K562 (cell line): Measurements from ENCODE around the gene EMID1. TPM values are rescaled to one million over a fixed set of nuclear protein-coding genes. Genes with fewer than 3 reads are reported as not detected.

Experiments
- CEBPB ChIP-seq: fragments of 450-650 bp; IDR thresholded peaks from 2 replicates; pipeline ENCODE4 v1.6.1; 2016; ENCODE audit warnings: missing genetic modification characterization, missing compliant biosample characterization
- CSDE1 ChIP-seq, 2 experiments: fragments of 450-650 bp; IDR thresholded peaks; 2 replicates each; pipeline ENCODE4 v1.6.1; 2016; ENCODE audit warnings: mild to moderate bottlenecking in 1 of 2
- FOXA1 ChIP-seq: fragments of 450-650 bp; IDR thresholded peaks from 2 replicates; pipeline ENCODE4 v1.6.1; 2016; ENCODE audit warnings: mild to moderate bottlenecking, borderline replicate concordance
- GATAD2B ChIP-seq: fragments of 450-650 bp; IDR thresholded peaks from 2 replicates; pipeline ENCODE4 v1.6.1; 2017; ENCODE audit warnings: mild to moderate bottlenecking, borderline replicate concordance
- GTF3C2 ChIP-seq: IDR thresholded peaks from 3 replicates; pipeline ENCODE4 v1.6.1; 2011; ENCODE audit warnings: borderline replicate concordance, mild to moderate bottlenecking, moderate library complexity; ENCODE audit not compliant: insufficient read length; ENCODE audit errors: extremely low read depth
- KHSRP ChIP-seq: fragments of 450-650 bp; IDR thresholded peaks from 2 replicates; pipeline ENCODE4 v1.6.1; 2017
- MYBL2 ChIP-seq, 2 experiments: fragments of 450-650 bp in 1 of 2; sonication (generic) in 1 of 2; formaldehyde crosslinking in 1 of 2; IDR thresholded peaks; 2 replicates each; pipeline versions ENCODE4 v1.6.1 to v1.8.1; 2017 to 2022; ENCODE audit warnings: borderline replicate concordance in 1 of 2, inconsistent platforms in 1 of 2, low read depth in 1 of 2, mild to moderate bottlenecking in 1 of 2, missing genetic modification reagents in 1 of 2, moderate library complexity in 1 of 2
- NCOA4 ChIP-seq: fragments of 450-650 bp; IDR thresholded peaks from 2 replicates; pipeline ENCODE4 v1.6.1; 2018; ENCODE audit warnings: mild to moderate bottlenecking; ENCODE audit not compliant: partially characterized antibody
- PCBP2 ChIP-seq: fragments of 200-400 bp; formaldehyde crosslinking; IDR thresholded peaks from 2 replicates; pipeline ENCODE4 v1.6.1; 2018; ENCODE audit warnings: low read length, low read depth, mild to moderate bottlenecking, moderate library complexity; ENCODE audit not compliant: poor library complexity, severe bottlenecking
- PRMT5 ChIP-seq: sonication (generic); formaldehyde crosslinking; IDR thresholded peaks from 2 replicates; pipeline ENCODE4 v1.5.0; 2020; ENCODE audit warnings: missing genetic modification reagents
- RBM17 ChIP-seq: fragments of 200-400 bp; formaldehyde crosslinking; IDR thresholded peaks from 2 replicates; pipeline ENCODE4 v1.6.1; 2017; ENCODE audit warnings: low read depth, mild to moderate bottlenecking, low read length, borderline replicate concordance
- SREBF1 ChIP-seq: fragments of 150-350 bp; IDR thresholded peaks from 2 replicates; pipeline ENCODE4 v1.6.1; 2014; ENCODE audit warnings: antibody characterized with exemption, low read depth, low read length, borderline replicate concordance
- ZBTB2 ChIP-seq: fragments of 450-650 bp; IDR thresholded peaks from 2 replicates; pipeline ENCODE4 v1.6.1; 2016; ENCODE audit warnings: antibody characterized with exemption
- ZNF140 ChIP-seq: fragments of 250-450 bp; sonication (Bioruptor Pico); IDR thresholded peaks from 2 replicates; pipeline ENCODE4 v1.8.0; 2021; ENCODE audit warnings: moderate library complexity, mild to moderate bottlenecking, inconsistent platforms
- ZNF174 ChIP-seq: fragments of 250-450 bp; sonication (Bioruptor Pico); IDR thresholded peaks from 2 replicates; pipeline ENCODE4 v1.4.0; 2020; ENCODE audit warnings: mild to moderate bottlenecking
- polyA plus RNA-seq, 8 experiments: library from polyadenylated mRNA; depleted of rRNA in 4 of 8; stranded (reverse) in 5 of 8; unstranded in 3 of 8; fragments of >200 nt; fragmentation: Nextera tagmentation in 2 of 8; fragmentation: Illumina TruSeq in 1 of 8; extraction: Ambion mirVana in 2 of 8; extraction: Trizol in 1 of 8; gene quantifications; 2 replicates each; pipeline versions ENCODE4 v1.2.1 to v1.2.3, GENCODE V29; 2011 to 2014; ENCODE audit warnings: inconsistent platforms in 1 of 8, missing spikeins in 1 of 8
- total RNA-seq, 7 experiments: library from RNA; depleted of rRNA in 6 of 7; stranded (reverse); fragments of >200 nt in 6 of 7; fragmentation: Illumina TruSeq in 2 of 7; extraction: Trizol in 2 of 7; gene quantifications; 2 replicates each; pipeline versions ENCODE4 v1.2.1 to v1.2.3, GENCODE V29; 2011 to 2021; ENCODE audit warnings: low replicate concordance in 1 of 7
- TF ChIP-seq, protein P1 (sequence below): sonication (generic); formaldehyde crosslinking; IDR thresholded peaks from 2 replicates; pipeline ENCODE4 v1.8.1; 2023; ENCODE audit warnings: mild to moderate bottlenecking, missing genetic modification reagents
- TF ChIP-seq, protein P2 (sequence below), 2 experiments: fragments of 450-650 bp; IDR thresholded peaks; 2 replicates each; pipeline ENCODE4 v1.6.1; 2018; ENCODE audit warnings: mild to moderate bottlenecking in 2 of 2, low read depth in 1 of 2; ENCODE audit not compliant: partially characterized antibody in 2 of 2

The EMID1 gene
- total and polyA plus RNA-seq, 9 of the 15 experiments (the other 6 are each of a cell fraction or from before 2014, with no cell fraction given) = 0.15 to 7.2 (median 2.7) TPM

DNA sequence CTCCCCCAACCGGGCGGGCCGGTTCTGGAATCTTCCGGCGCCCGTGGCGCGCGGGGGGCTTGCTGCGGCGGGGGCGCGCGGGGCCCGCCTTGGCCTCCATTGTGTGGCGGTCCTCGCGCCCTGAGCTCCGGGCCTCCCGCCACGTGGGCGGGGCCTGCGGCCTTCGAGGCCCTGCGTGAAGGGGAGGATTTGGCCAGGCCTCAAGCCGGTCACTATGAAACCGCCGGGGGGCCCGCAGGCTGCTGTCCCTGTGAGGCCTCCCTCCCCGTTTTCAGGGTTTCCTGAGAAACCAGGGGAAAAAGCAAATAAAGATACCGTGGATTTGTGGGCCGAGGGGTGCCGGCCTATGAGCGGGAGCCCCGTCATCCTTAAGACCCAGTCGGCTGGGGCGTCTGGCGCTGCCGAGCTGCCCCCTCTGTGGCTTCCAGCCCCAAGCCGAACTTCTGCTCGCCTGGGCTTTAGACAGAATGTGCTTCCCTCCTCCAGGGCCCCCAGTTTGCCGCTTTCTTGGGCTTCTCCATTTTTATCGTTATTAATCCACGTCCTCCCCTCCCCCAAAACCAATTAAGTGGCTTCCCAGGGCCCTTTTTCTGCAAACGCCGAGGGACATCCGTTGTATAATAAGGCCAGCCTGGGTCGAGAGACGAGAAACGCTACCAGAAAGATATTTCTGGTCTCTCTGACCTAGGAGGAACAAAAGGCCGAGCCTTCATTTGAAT is 63.0 kb downstream of the EMID1 start (continued):
- TF ChIP-seq GTF3C2 (no peak), NCOA4 (no peak), CEBPB (tag) (no peak), MYBL2 (IDR thresholded peaks at IDR 0.05; ENCODE audit: low read depth) (no peak), MYBL2 (CRISPR knock-in tag; IDR thresholded peaks at IDR 0.05; ENCODE audit: borderline replicate concordance) (no peak), CSDE1 (IDR thresholded peaks at IDR 0.05) (no peak), ZNF174 (CRISPR knock-in tag) (no peak), SREBF1 (no peak), RBM17 (no peak), PCBP2 (no peak), ZNF140 (CRISPR knock-in tag) (0 out of 2 replicates have a peak, but pooled peaks have one; percentile 11), PRMT5 (CRISPR knock-in tag) (no peak), GATAD2B (0 out of 2 replicates have a peak, but pooled peaks have one; percentile 32), KHSRP (no peak), FOXA1 (no peak), ZBTB2 (no peak)
- TF ChIP-seq, protein P1, sequence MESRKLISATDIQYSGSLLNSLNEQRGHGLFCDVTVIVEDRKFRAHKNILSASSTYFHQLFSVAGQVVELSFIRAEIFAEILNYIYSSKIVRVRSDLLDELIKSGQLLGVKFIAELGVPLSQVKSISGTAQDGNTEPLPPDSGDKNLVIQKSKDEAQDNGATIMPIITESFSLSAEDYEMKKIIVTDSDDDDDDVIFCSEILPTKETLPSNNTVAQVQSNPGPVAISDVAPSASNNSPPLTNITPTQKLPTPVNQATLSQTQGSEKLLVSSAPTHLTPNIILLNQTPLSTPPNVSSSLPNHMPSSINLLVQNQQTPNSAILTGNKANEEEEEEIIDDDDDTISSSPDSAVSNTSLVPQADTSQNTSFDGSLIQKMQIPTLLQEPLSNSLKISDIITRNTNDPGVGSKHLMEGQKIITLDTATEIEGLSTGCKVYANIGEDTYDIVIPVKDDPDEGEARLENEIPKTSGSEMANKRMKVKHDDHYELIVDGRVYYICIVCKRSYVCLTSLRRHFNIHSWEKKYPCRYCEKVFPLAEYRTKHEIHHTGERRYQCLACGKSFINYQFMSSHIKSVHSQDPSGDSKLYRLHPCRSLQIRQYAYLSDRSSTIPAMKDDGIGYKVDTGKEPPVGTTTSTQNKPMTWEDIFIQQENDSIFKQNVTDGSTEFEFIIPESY (CRISPR knock-in tag) = no peak
- TF ChIP-seq, protein P2, sequence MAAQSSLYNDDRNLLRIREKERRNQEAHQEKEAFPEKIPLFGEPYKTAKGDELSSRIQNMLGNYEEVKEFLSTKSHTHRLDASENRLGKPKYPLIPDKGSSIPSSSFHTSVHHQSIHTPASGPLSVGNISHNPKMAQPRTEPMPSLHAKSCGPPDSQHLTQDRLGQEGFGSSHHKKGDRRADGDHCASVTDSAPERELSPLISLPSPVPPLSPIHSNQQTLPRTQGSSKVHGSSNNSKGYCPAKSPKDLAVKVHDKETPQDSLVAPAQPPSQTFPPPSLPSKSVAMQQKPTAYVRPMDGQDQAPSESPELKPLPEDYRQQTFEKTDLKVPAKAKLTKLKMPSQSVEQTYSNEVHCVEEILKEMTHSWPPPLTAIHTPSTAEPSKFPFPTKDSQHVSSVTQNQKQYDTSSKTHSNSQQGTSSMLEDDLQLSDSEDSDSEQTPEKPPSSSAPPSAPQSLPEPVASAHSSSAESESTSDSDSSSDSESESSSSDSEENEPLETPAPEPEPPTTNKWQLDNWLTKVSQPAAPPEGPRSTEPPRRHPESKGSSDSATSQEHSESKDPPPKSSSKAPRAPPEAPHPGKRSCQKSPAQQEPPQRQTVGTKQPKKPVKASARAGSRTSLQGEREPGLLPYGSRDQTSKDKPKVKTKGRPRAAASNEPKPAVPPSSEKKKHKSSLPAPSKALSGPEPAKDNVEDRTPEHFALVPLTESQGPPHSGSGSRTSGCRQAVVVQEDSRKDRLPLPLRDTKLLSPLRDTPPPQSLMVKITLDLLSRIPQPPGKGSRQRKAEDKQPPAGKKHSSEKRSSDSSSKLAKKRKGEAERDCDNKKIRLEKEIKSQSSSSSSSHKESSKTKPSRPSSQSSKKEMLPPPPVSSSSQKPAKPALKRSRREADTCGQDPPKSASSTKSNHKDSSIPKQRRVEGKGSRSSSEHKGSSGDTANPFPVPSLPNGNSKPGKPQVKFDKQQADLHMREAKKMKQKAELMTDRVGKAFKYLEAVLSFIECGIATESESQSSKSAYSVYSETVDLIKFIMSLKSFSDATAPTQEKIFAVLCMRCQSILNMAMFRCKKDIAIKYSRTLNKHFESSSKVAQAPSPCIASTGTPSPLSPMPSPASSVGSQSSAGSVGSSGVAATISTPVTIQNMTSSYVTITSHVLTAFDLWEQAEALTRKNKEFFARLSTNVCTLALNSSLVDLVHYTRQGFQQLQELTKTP (IDR thresholded peaks at IDR 0.05; ENCODE audit: low read depth in 1 of 2, partially characterized antibody in 2 of 2) = no peak
